ENCODE data around the gene PARD6G. TPM values are rescaled to one million over a fixed set of nuclear protein-coding genes. Genes with fewer than 3 reads are reported as not detected.

Gene PARD6G
- total RNA-seq, 1 donor from 2014 or later = 29.6 TPM

DNA sequence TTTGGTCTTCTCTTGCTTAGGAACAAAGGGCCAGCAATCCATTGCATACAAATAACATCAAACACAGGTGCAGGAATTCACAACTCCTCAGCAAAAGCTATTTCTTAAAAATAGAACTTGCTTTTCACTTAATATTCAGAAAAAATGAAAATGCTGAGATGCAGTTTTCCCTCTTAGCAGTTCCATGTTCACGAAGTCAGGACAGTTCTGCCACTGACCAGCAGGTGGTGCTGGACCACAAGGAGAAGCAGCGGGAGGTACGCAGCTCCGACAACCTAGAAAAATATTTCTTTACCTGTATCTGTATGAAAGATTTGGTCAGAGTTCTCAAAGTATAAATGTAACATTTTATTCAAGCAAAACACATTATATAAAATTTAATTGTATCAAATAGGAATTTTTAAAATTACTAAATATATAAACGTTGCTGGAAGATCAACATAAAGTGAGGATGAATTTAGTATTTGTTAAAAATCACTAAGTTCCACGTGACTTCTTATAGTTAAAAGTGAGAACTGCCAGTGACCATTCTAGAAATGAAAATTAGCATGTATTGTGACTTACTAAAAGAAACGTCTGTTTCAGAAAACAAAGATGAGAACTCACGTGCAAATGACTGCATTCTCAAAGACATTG is 89.5 kb downstream of the PARD6G start:
- Mint-ChIP-seq H3K4me3 (ENCODE audit: unreplicated experiment) (no peak overlapping the region), H3K4me1 (ENCODE audit: low read depth, unreplicated experiment) (no peaks in the 10 kb centered on the region), H3K27ac (ENCODE audit: unreplicated experiment) (peak overlapping the region; percentile 50), H3K36me3 (ENCODE audit: low read depth, unreplicated experiment) (peaks cover 12% of the 10 kb centered on the region), H3K27me3 (ENCODE audit: low read depth, unreplicated experiment) (no peaks in the 10 kb centered on the region), H3K9me3 (ENCODE audit: unreplicated experiment) (peaks cover 2% of the 10 kb centered on the region)
- H3K9me3 ChIP-seq (ENCODE audit: insufficient read depth, low read depth, low read length) = no peaks in the 10 kb centered on the region
- peaks cover 25% of the 10 kb centered on the region for H4K20me1 ChIP-seq (ENCODE audit: insufficient read depth, low read length)
- H3K27ac ChIP-seq (ENCODE audit: low read depth, low read length) = no peak overlapping the region
- H3K4me3 ChIP-seq (ENCODE audit: insufficient read depth, low read depth, low read length) = no peak overlapping the region
- no peak overlapping the region for H3K4me2 ChIP-seq (ENCODE audit: low read length)
- no peaks in the 10 kb centered on the region for H3K36me3 ChIP-seq (ENCODE audit: insufficient read depth, low read length)
- H3K9ac ChIP-seq (ENCODE audit: low read length) = no peak overlapping the region
- peak; percentile 29 for DNase-seq (ENCODE audit: low read depth)
- no peaks in the 10 kb centered on the region for H3K27me3 ChIP-seq (ENCODE audit: insufficient read depth, low read length)
- H2AFZ ChIP-seq (ENCODE audit: low read depth, low read length) = no peak overlapping the region
- no peaks in the 10 kb centered on the region for H3K79me2 ChIP-seq (ENCODE audit: insufficient read depth, low read length)
- TF ChIP-seq EZH2 (IDR thresholded peaks at IDR 0.05; ENCODE audit: insufficient read depth, low read length) = no peak
- TF ChIP-seq, protein P1, sequence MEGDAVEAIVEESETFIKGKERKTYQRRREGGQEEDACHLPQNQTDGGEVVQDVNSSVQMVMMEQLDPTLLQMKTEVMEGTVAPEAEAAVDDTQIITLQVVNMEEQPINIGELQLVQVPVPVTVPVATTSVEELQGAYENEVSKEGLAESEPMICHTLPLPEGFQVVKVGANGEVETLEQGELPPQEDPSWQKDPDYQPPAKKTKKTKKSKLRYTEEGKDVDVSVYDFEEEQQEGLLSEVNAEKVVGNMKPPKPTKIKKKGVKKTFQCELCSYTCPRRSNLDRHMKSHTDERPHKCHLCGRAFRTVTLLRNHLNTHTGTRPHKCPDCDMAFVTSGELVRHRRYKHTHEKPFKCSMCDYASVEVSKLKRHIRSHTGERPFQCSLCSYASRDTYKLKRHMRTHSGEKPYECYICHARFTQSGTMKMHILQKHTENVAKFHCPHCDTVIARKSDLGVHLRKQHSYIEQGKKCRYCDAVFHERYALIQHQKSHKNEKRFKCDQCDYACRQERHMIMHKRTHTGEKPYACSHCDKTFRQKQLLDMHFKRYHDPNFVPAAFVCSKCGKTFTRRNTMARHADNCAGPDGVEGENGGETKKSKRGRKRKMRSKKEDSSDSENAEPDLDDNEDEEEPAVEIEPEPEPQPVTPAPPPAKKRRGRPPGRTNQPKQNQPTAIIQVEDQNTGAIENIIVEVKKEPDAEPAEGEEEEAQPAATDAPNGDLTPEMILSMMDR (IDR thresholded peaks at IDR 0.05; ENCODE audit: insufficient read depth, low read depth, low read length) = peak; percentile 99
- FAIRE-seq = no peak
- no peaks in the 10 kb centered on the region for H3K4me1 ChIP-seq (ENCODE audit: insufficient read depth, low read length)

- H3K9me3 ChIP-seq (ENCODE audit: insufficient read depth, low read depth, low read length) = no peaks in the 10 kb centered on the region
- H3K4me3 ChIP-seq (ENCODE audit: insufficient read depth, low read depth, low read length) = no peak overlapping the region
- H3K4me2 ChIP-seq (ENCODE audit: low read length) = no peak overlapping the region
- H3K4me3 Mint-ChIP-seq (ENCODE audit: unreplicated experiment) = no peak overlapping the region
- no peaks in the 10 kb centered on the region for H3K9me3 Mint-ChIP-seq (ENCODE audit: unreplicated experiment)
- H4K20me1 ChIP-seq (ENCODE audit: insufficient read depth, low read length) = peaks cover 20% of the 10 kb centered on the region
- H3K27ac Mint-ChIP-seq (ENCODE audit: unreplicated experiment) = no peak overlapping the region
- no peaks in the 10 kb centered on the region for H3K36me3 ChIP-seq (ENCODE audit: insufficient read depth, low read length)
- no peaks in the 10 kb centered on the region for H3K27me3 Mint-ChIP-seq (ENCODE audit: low read depth, unreplicated experiment)
- H3K27me3 ChIP-seq (ENCODE audit: insufficient read depth, low read length) = no peaks in the 10 kb centered on the region
- peaks cover 4% of the 10 kb centered on the region for H3K4me1 Mint-ChIP-seq (ENCODE audit: low read depth, unreplicated experiment)
- no peaks in the 10 kb centered on the region for H3K36me3 Mint-ChIP-seq (ENCODE audit: low read depth, unreplicated experiment)
- H3K27ac ChIP-seq (ENCODE audit: low read depth, low read length) = no peak overlapping the region
- FAIRE-seq = no peak
- H2AFZ ChIP-seq (ENCODE audit: low read depth, low read length) = no peak overlapping the region
- no peaks in the 10 kb centered on the region for H3K79me2 ChIP-seq (ENCODE audit: insufficient read depth, low read length)
- TF ChIP-seq EZH2 (IDR thresholded peaks at IDR 0.05; ENCODE audit: insufficient read depth, low read length) = no peak
- TF ChIP-seq, protein P1 (IDR thresholded peaks at IDR 0.05; ENCODE audit: insufficient read depth, low read depth, low read length) = peak; percentile 35
- DNase-seq (ENCODE audit: low read depth) = no peak
- no peaks in the 10 kb centered on the region for H3K4me1 ChIP-seq (ENCODE audit: insufficient read depth, low read length)
- no peak overlapping the region for H3K9ac ChIP-seq (ENCODE audit: low read length)
Observed at GRCh38 chr18:80154293-80154692, 93.0 kb downstream of the PARD6G start.

GRCh38 chr18:80149667-80150066 is 97.6 kb downstream of the PARD6G start:
- no peaks in the 10 kb centered on the region for H3K27me3 ChIP-seq (ENCODE audit: insufficient read depth, low read length)
- no peaks in the 10 kb centered on the region for H3K9me3 ChIP-seq (ENCODE audit: insufficient read depth, low read depth, low read length)
- Mint-ChIP-seq H3K27me3 (ENCODE audit: low read depth, unreplicated experiment) (no peaks in the 10 kb centered on the region), H3K9me3 (ENCODE audit: unreplicated experiment) (no peaks in the 10 kb centered on the region), H3K36me3 (ENCODE audit: low read depth, unreplicated experiment) (no peaks in the 10 kb centered on the region), H3K4me3 (ENCODE audit: unreplicated experiment) (peak overlapping the region; percentile 96), H3K27ac (ENCODE audit: unreplicated experiment) (no peak overlapping the region), H3K4me1 (ENCODE audit: low read depth, unreplicated experiment) (peaks cover 12% of the 10 kb centered on the region)
- no peak overlapping the region for H3K9ac ChIP-seq (ENCODE audit: low read length)
- H3K4me1 ChIP-seq (ENCODE audit: insufficient read depth, low read length) = peaks cover 6% of the 10 kb centered on the region
- no peak for DNase-seq (ENCODE audit: low read depth)
- H3K36me3 ChIP-seq (ENCODE audit: insufficient read depth, low read length) = no peaks in the 10 kb centered on the region
- H2AFZ ChIP-seq (ENCODE audit: low read depth, low read length) = no peak overlapping the region
- FAIRE-seq = no peak
- TF ChIP-seq, protein P1 (IDR thresholded peaks at IDR 0.05; ENCODE audit: insufficient read depth, low read depth, low read length) = no peak
- no peak overlapping the region for H3K4me3 ChIP-seq (ENCODE audit: insufficient read depth, low read depth, low read length)
- no peaks in the 10 kb centered on the region for H3K79me2 ChIP-seq (ENCODE audit: insufficient read depth, low read length)
- peaks cover 11% of the 10 kb centered on the region for H4K20me1 ChIP-seq (ENCODE audit: insufficient read depth, low read length)
- H3K27ac ChIP-seq (ENCODE audit: low read depth, low read length) = no peak overlapping the region
- H3K4me2 ChIP-seq (ENCODE audit: low read length) = no peak overlapping the region

Data from astrocyte (in vitro differentiated cells and primary cell).